GM12873 (cell line): ENCODE data around the gene ST6GALNAC2.

ENCODE experiments used
- TF ChIP-seq, protein P1 (sequence below): IDR thresholded peaks from 2 replicates; pipeline ENCODE4 v1.5.1; 2012; ENCODE audit warnings: low read depth, mild to moderate bottlenecking, moderate library complexity, low read length, control low read depth; ENCODE audit not compliant: insufficient read depth; ENCODE audit errors: missing control alignments

Gene ST6GALNAC2

GRCh38 chr17:76612465-76612864, 26.8 kb upstream of the ST6GALNAC2 start:
- TF ChIP-seq, protein P1, sequence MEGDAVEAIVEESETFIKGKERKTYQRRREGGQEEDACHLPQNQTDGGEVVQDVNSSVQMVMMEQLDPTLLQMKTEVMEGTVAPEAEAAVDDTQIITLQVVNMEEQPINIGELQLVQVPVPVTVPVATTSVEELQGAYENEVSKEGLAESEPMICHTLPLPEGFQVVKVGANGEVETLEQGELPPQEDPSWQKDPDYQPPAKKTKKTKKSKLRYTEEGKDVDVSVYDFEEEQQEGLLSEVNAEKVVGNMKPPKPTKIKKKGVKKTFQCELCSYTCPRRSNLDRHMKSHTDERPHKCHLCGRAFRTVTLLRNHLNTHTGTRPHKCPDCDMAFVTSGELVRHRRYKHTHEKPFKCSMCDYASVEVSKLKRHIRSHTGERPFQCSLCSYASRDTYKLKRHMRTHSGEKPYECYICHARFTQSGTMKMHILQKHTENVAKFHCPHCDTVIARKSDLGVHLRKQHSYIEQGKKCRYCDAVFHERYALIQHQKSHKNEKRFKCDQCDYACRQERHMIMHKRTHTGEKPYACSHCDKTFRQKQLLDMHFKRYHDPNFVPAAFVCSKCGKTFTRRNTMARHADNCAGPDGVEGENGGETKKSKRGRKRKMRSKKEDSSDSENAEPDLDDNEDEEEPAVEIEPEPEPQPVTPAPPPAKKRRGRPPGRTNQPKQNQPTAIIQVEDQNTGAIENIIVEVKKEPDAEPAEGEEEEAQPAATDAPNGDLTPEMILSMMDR: no peak

GRCh38 chr17:76611758-76612157, 26.1 kb upstream of the ST6GALNAC2 start:
- TF ChIP-seq, protein P1: no peak

DNA sequence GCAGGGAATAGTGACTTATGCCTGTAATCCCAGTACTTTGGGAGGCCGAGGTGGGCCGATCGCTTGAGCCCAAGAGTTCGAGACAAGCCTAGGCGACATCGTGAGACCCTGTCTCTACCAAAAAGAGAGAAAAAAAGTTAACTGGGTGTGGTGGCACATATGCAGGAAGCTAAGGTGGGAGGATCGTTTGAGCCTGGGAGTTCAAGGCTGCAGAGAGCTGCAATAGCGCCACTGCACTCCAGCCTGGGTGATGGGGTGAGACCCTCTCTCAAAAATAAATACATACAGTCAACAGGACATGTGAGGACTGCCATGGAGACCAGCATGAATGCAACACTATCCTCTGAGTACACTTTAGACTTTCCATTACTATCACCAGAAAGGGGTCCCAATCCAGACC, 15.4 kb upstream of the ST6GALNAC2 start:
- TF ChIP-seq, protein P1: no peak

- TF ChIP-seq, protein P1: no peak
These were observed 14.2 kb upstream of the ST6GALNAC2 start for GRCh38 chr17:76599694-76600460.

DNA sequence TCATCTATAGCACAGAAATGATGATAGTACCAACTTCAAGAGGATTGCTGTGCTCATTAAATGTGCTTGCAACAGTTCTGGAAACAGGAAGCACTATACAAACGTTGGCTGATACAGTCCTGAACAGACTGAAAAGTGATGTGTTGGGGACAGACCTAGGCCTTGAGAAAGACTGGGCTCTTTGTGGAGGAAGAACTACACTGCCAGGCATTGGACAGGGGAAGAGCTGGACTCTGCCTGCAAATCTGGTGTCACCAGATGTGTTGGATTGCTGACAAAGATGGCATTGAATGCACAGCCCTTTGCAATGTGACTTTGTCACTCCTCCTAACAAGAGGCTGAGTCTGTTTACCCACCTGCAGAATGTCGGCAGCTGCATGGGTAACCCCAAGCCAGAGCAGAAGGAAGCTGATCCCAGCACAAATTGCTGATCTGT, 12.4 kb upstream of the ST6GALNAC2 start:
- TF ChIP-seq, protein P1: no peak

GRCh38 chr17:76597156-76598003, 11.7 kb upstream of the ST6GALNAC2 start:
- TF ChIP-seq, protein P1: no peak

DNA sequence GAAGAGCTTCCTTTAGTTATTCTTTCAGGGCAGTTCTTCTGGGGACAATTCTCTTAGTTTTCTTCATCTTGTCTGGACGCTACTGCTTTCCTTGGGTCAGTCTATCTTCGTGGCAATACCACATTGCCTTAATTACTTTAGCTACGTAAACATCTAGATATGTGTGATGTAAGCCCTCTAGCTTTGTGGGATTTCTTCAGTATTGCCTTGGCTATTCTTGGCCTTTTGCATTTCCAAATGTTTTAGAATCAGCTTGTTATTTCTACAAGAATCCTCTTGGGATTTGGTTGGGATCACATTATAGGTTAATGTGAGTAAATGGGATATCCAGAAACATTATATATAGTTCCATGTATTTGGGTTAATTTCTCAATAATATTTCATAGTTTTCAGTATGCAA, 9.0 kb upstream of the ST6GALNAC2 start:
- TF ChIP-seq, protein P1: no peak
